ENCODE results near the gene PALLD.

DNA sequence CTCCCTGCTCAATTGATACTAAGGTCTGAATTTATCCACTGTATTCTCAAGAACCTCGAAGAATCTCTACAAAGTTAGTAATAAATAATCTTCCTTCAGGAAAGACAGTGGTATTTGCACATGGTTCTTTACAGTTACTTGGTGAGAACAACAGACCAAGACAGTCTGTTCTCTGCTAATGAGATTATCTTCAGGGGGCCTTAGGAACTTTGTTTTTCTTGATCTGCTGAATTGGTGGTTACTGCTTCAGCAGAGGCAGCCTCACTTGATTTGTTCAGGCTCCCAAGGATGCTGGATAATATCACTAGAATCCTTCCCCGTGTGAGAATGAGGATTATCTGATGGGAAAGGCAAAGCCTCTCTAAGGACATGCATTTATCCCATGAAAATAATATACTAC, 448.4 kb downstream of the PALLD start:
- TF ChIP-seq POLR2A (IDR thresholded peaks at IDR 0.05): no peak
- TF ChIP-seq, protein P1, sequence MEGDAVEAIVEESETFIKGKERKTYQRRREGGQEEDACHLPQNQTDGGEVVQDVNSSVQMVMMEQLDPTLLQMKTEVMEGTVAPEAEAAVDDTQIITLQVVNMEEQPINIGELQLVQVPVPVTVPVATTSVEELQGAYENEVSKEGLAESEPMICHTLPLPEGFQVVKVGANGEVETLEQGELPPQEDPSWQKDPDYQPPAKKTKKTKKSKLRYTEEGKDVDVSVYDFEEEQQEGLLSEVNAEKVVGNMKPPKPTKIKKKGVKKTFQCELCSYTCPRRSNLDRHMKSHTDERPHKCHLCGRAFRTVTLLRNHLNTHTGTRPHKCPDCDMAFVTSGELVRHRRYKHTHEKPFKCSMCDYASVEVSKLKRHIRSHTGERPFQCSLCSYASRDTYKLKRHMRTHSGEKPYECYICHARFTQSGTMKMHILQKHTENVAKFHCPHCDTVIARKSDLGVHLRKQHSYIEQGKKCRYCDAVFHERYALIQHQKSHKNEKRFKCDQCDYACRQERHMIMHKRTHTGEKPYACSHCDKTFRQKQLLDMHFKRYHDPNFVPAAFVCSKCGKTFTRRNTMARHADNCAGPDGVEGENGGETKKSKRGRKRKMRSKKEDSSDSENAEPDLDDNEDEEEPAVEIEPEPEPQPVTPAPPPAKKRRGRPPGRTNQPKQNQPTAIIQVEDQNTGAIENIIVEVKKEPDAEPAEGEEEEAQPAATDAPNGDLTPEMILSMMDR (IDR thresholded peaks at IDR 0.05): no peak

Data from right lobe of liver (tissue), 4 donors.